ENCODE results near the gene LAMC3. TPM values are rescaled to one million over a fixed set of nuclear protein-coding genes. Genes with fewer than 3 reads are reported as not detected.

LAMC3 gene
- polyA plus RNA-seq, 1 experiment, result 0.01 TPM

GRCh38 chr9:131107760-131108159 lies 98.8 kb downstream of the LAMC3 start:
- H3K27me3 ChIP-seq (ENCODE audit: control insufficient read depth, insufficient read depth, low read length), result peaks cover 8% of the 10 kb centered on the region; the same call in 1 of the 2 replicates
- no peaks in the 10 kb centered on the region for H3K36me3 ChIP-seq (ENCODE audit: control insufficient read depth, insufficient read depth, low read length)
- no peak for DNase-seq (ENCODE audit: low read depth)
- no peak overlapping the region for H3K4me3 ChIP-seq (ENCODE audit: low read depth, low read length)
- POLR2A ChIA-PET, result no interaction called here
- CTCF ChIA-PET, result interaction anchor here (0.6 kb wide), 1 partner anchor 61 kb away, joined by 3 read pairs; no protein-coding TSS in a partner anchor
- TF ChIP-seq CTCF (IDR thresholded peaks at IDR 0.05; ENCODE audit: insufficient read depth, low read depth, low read length), result no peak

- H3K36me3 ChIP-seq (ENCODE audit: control insufficient read depth, insufficient read depth, low read length), result no peaks in the 10 kb centered on the region
- H3K4me3 ChIP-seq (ENCODE audit: low read depth, low read length), result no peak overlapping the region
- no peak for TF ChIP-seq CTCF (IDR thresholded peaks at IDR 0.05; ENCODE audit: insufficient read depth, low read depth, low read length)
- CTCF ChIA-PET, result interaction anchor here (0.6 to 0.8 kb wide), 3 partner anchors 37 to 161 kb away, joined by 3 to 4 read pairs (median 4); no protein-coding TSS in a partner anchor
- POLR2A ChIA-PET, result interaction anchor here (0.6 kb wide), 1 partner anchor 69 kb away, joined by 7 read pairs; no protein-coding TSS in a partner anchor
- H3K27me3 ChIP-seq (ENCODE audit: control insufficient read depth, insufficient read depth, low read length), result peaks cover 8% of the 10 kb centered on the region; the same call in 1 of the 2 replicates
- DNase-seq (ENCODE audit: low read depth), result no peak
Observed at GRCh38 chr9:131111186-131111853, 102.3 kb downstream of the LAMC3 start.

- ChIA-PET CTCF (no interaction called here), POLR2A (no interaction called here)
- H3K36me3 ChIP-seq (ENCODE audit: control insufficient read depth, insufficient read depth, low read length), result no peaks in the 10 kb centered on the region
- H3K4me3 ChIP-seq (ENCODE audit: low read depth, low read length), result no peak overlapping the region
- TF ChIP-seq CTCF (IDR thresholded peaks at IDR 0.05; ENCODE audit: insufficient read depth, low read depth, low read length), result no peak
- H3K27me3 ChIP-seq (ENCODE audit: control insufficient read depth, insufficient read depth, low read length), result peaks cover 8% of the 10 kb centered on the region; the same call in 1 of the 2 replicates
- no peak for DNase-seq (ENCODE audit: low read depth)
Observed at GRCh38 chr9:131111854-131112311, 102.9 kb downstream of the LAMC3 start.

GRCh38 chr9:131112374-131113154 lies 103.6 kb downstream of the LAMC3 start:
- CTCF ChIA-PET, result interaction anchor here (0.7 kb wide), 1 partner anchor 13 kb away, joined by 6 read pairs; the partner anchor contains the start of gene NUP214
- Histone ChIP-seq H3K4me3 (ENCODE audit: low read depth, low read length) (no peak overlapping the region), H3K27me3 (ENCODE audit: control insufficient read depth, insufficient read depth, low read length) (peaks cover 5% of the 10 kb centered on the region), H3K36me3 (ENCODE audit: control insufficient read depth, insufficient read depth, low read length) (no peaks in the 10 kb centered on the region)
- no peak for TF ChIP-seq CTCF (IDR thresholded peaks at IDR 0.05; ENCODE audit: insufficient read depth, low read depth, low read length)
- no peak for DNase-seq (ENCODE audit: low read depth)
- POLR2A ChIA-PET, result no interaction called here

GRCh38 chr9:131113655-131114054 lies 104.7 kb downstream of the LAMC3 start:
- Histone ChIP-seq H3K36me3 (ENCODE audit: control insufficient read depth, insufficient read depth, low read length) (no peaks in the 10 kb centered on the region), H3K4me3 (ENCODE audit: low read depth, low read length) (no peak overlapping the region), H3K27me3 (ENCODE audit: control insufficient read depth, insufficient read depth, low read length) (peaks cover 5% of the 10 kb centered on the region)
- TF ChIP-seq CTCF (IDR thresholded peaks at IDR 0.05; ENCODE audit: insufficient read depth, low read depth, low read length), result no peak
- POLR2A ChIA-PET, result no interaction called here
- no peak for DNase-seq (ENCODE audit: low read depth)
- CTCF ChIA-PET, result interaction anchor here (0.7 kb wide), 1 partner anchor 12 kb away, joined by 6 read pairs; the partner anchor contains the start of gene NUP214
